Kidney (tissue), 14 donors: ENCODE results near the gene HK2. TPM values are rescaled to one million over a fixed set of nuclear protein-coding genes. Genes with fewer than 3 reads are reported as not detected.
"Not testable (repeated sequence)": the region's sequence is repeated elsewhere in the genome, so short reads cannot be mapped to it uniquely, and the experiment has no call there.

Experiments
- DNase-seq, 5 donors: peaks; one replicate each; pipeline ENCODE4 v3.0.0-alpha.2; 2013 to 2020
- FAIRE-seq: peaks from 2 replicates; lab custom pipeline; 2012; peaks lifted over from hg19 to GRCh38; lab: Jason Lieb, UNC
- H3K27ac ChIP-seq, 2 donors: one replicate each; pipeline ENCODE4 v1.7.0; 2013; ENCODE audit warnings: low read depth in 2 of 2, low read length in 2 of 2, inconsistent platforms in 1 of 2
- H3K27me3 ChIP-seq: one replicate; pipeline ENCODE4 v1.7.1; 2013; ENCODE audit warnings: low read length, inconsistent platforms; ENCODE audit not compliant: control insufficient read depth, insufficient read depth
- H3K36me3 ChIP-seq, 3 donors: one replicate each; pipeline versions ENCODE4 v1.7.0 to v1.7.1; 2013; ENCODE audit warnings: low read length in 3 of 3, control low read depth in 1 of 3, inconsistent platforms in 1 of 3; ENCODE audit not compliant: insufficient read depth in 3 of 3, control insufficient read depth in 2 of 3
- H3K4me1 ChIP-seq, 3 donors: one replicate each; pipeline versions ENCODE4 v1.7.0 to v1.7.1; 2013; ENCODE audit warnings: low read length in 3 of 3, inconsistent platforms in 1 of 3, low read depth in 1 of 3; ENCODE audit not compliant: control insufficient read depth in 2 of 3, insufficient read depth in 2 of 3
- H3K4me3 ChIP-seq, 3 donors: one replicate each; pipeline versions ENCODE4 v1.7.0 to v1.8.1; 2013; ENCODE audit warnings: low read length in 3 of 3, control low read depth in 1 of 3, inconsistent platforms in 1 of 3
- H3K9ac ChIP-seq, 3 donors: one replicate each; pipeline versions ENCODE4 v1.7.0 to v1.7.1; 2013; ENCODE audit warnings: low read length in 3 of 3, control low read depth in 1 of 3, inconsistent platforms in 1 of 3
- H3K9me3 ChIP-seq, 3 donors: one replicate each; pipeline versions ENCODE4 v1.7.0 to v1.7.1; 2013; ENCODE audit warnings: low read length in 3 of 3, control low read depth in 1 of 3, inconsistent platforms in 1 of 3; ENCODE audit not compliant: control insufficient read depth in 2 of 3, insufficient read depth in 1 of 3
- intact Hi-C: fragments of 100-400 bp; cut with DNase I; formaldehyde crosslinking; loops from one replicate; pipeline ENCODE4 v1.11.1; 2022
- polyA plus RNA-seq: library from polyadenylated mRNA; stranded (reverse); fragments of 350-450 nt; fragmentation: Illumina TruSeq; extraction: RNeasy Lipid Tissue Mini Kit (QIAGEN cat#74804); gene quantifications from one replicate; pipeline ENCODE4 v1.2.3, GENCODE V29; 2014; ENCODE audit warnings: low read depth, low replicate concordance; ENCODE audit not compliant: insufficient read depth
- total RNA-seq: library from RNA; stranded (reverse); fragmentation: NEBNext Ultra II Directional; extraction: Animal tissue kit (Norgen Biotek cat#: 25700); gene quantifications from one replicate; pipeline ENCODE4 v1.2.1, GENCODE V29; 2021
- TF ChIP-seq, protein P1 (sequence below): IDR thresholded peaks from 3 replicates; pipeline ENCODE4 v1.5.1; 2012; ENCODE audit warnings: mild to moderate bottlenecking, moderate library complexity, borderline replicate concordance; ENCODE audit not compliant: insufficient read depth; ENCODE audit errors: extremely low read depth
- donor health status: control.
- donor health status: control.
- donor health status: control.
- donor health status: control.
- donor health status: control.
- donor health status: DM: yes; HTN: yes; CAD: no.
- donor health status: Normal renal cell carcinoma (clear cell type).

Gene HK2
- total and polyA plus RNA-seq, 2 donors from 2014 or later, result 0.47 to 8.6 TPM

DNA sequence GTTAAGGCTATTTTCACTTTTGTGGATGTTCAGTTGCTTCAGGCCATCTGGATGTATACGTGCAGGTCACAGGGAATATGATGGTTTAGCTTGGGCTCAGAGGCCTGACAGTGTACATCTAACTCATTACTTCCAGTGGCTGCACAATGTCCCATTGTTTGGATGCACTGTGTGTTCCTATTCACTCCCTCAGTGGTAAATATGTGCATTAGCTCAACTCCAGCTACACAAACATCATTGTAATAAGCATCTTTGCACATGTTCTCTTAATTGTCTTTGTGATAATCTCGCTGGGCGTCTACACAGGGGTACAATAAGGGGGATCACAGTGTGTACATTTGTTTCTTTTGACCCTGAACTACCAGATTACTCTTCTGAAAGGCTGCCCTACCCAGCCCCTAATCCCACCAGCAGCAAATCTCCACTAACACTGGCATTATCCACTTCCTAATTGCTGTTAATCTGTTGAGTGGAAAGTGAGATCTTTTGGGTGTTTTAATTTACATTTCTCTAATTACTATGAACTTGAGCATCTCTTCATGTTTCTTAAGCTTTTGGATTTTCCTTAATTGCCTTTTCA lies 68.4 kb downstream of the HK2 start:
- TF ChIP-seq, protein P1, sequence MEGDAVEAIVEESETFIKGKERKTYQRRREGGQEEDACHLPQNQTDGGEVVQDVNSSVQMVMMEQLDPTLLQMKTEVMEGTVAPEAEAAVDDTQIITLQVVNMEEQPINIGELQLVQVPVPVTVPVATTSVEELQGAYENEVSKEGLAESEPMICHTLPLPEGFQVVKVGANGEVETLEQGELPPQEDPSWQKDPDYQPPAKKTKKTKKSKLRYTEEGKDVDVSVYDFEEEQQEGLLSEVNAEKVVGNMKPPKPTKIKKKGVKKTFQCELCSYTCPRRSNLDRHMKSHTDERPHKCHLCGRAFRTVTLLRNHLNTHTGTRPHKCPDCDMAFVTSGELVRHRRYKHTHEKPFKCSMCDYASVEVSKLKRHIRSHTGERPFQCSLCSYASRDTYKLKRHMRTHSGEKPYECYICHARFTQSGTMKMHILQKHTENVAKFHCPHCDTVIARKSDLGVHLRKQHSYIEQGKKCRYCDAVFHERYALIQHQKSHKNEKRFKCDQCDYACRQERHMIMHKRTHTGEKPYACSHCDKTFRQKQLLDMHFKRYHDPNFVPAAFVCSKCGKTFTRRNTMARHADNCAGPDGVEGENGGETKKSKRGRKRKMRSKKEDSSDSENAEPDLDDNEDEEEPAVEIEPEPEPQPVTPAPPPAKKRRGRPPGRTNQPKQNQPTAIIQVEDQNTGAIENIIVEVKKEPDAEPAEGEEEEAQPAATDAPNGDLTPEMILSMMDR, result no peak
- H3K9me3 ChIP-seq, result no peaks in the 10 kb centered on the region
- DNase-seq (no peak), FAIRE-seq (no peak)
- H3K9ac ChIP-seq, result no peak overlapping the region
- no peaks in the 10 kb centered on the region for H3K4me1 ChIP-seq
- H3K27ac ChIP-seq, result no peak overlapping the region
- no peak overlapping the region for H3K4me3 ChIP-seq
- no peaks in the 10 kb centered on the region for H3K36me3 ChIP-seq
- intact Hi-C loops, result no loop called here
- no peaks in the 10 kb centered on the region for H3K27me3 ChIP-seq

DNA sequence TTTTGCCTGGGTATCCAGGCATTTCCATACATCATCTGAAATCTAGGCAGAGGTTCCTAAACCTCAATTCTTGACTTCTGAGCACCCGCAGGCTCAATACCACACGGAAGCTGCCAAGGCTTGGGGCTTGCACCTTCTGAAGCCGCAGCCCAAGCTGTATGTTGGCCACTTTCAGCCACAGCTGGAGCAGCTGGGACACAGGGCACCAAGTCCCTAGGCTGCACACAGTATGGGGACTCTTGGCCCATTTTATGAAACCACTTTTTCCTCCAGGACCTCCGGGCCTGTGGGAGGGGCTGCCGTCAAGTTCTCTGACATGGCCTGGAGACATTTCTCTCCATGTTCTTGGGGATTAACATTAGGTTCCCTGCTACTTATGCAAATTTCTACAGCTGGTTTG lies 72.5 kb downstream of the HK2 start:
- Histone ChIP-seq H3K36me3 (no peaks in the 10 kb centered on the region), H3K27me3 (no peaks in the 10 kb centered on the region), H3K4me1 (peaks cover 0 to 2% (median 0%) of the 10 kb centered on the region in 3 donors), H3K27ac (no peak overlapping the region), H3K9ac (no peak overlapping the region), H3K9me3 (no peaks in the 10 kb centered on the region), H3K4me3 (no peak overlapping the region)
- DNase-seq (no peak), FAIRE-seq (no peak)
- TF ChIP-seq, protein P1, result no peak
- intact Hi-C loops, result no loop called here

DNA sequence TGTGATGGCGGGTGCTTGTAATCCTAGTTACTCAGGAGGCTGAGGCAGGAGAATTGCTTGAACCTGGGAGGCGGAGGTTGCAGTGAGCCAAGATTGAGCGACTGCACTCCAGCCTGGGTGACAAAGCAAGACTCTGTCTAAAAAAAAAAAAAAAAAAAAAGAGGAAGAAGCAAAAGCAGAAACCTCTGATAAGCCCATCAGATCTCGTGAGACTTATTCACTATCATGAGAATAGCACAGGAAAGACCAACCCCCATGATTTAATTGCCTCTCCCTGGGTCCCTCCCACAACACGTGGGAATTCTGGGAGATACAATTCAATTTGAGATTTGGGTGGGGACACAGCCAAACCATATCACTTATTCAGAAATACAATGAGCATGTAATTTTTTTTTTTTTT lies 73.6 kb downstream of the HK2 start:
- H3K27me3 ChIP-seq, H3K4me1 ChIP-seq, DNase-seq, H3K9me3 ChIP-seq, H3K27ac ChIP-seq, H3K9ac ChIP-seq, H3K4me3 ChIP-seq, H3K36me3 ChIP-seq, intact Hi-C loops, FAIRE-seq: not testable (repeated sequence)

DNA sequence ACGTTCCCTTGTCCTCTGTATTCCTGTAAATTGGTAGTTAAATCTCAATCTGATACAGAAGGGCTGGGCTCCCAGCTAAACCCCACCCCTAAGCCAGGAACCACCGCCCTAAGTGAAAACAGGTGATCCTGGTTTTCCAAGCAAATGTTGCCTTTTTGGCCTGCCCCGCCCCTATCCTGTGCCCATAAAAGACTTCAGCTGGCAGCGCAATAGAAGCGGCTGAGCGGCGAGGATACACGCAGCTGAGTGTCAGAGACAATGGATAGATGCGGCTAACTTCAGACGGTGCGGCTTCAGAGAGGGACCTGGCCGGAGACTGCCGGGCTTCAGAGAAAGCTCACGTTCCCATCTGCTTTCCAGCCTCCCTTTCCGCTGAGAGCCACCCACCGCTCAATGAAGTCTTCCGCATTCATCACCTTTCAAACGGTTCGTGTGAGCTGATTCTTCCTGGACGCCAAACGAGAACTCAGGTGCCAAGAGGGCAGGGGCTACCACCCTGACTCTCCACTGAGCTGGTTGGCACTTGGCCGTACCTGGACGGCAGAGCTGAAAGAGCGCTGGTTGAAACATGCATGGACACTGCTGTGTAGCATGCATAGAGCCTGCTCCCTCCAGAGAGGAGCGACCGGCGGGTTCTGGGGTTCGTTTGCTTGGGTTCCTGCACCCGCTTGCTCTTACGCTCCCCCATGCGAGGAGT lies 75.0 kb downstream of the HK2 start:
- Histone ChIP-seq H3K4me3 (no peak overlapping the region), H3K27me3 (no peaks in the 10 kb centered on the region), H3K27ac (no peak overlapping the region), H3K4me1 (peaks cover 0 to 2% (median 0%) of the 10 kb centered on the region in 3 donors), H3K9ac (no peak overlapping the region), H3K9me3 (no peaks in the 10 kb centered on the region), H3K36me3 (no peaks in the 10 kb centered on the region)
- FAIRE-seq, result no peak
- intact Hi-C loops, result no loop called here
- DNase-seq, result peak in 2 of 5 donors; percentile 9 to 21
- TF ChIP-seq, protein P1, result no peak
